Measurements from ENCODE around the gene ZDHHC24.
A peak's percentile ranks its signal among the peaks of the same experiment; 100 is the strongest.
"Not testable (repeated sequence)": the region's sequence is repeated elsewhere in the genome, so short reads cannot be mapped to it uniquely, and the experiment has no call there.

The ZDHHC24 gene, protein sequence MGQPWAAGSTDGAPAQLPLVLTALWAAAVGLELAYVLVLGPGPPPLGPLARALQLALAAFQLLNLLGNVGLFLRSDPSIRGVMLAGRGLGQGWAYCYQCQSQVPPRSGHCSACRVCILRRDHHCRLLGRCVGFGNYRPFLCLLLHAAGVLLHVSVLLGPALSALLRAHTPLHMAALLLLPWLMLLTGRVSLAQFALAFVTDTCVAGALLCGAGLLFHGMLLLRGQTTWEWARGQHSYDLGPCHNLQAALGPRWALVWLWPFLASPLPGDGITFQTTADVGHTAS

GRCh38 chr11:66545701-66546367 is at the start of gene ZDHHC24:
ZDHHC24 (minus strand) TSS chr11:66546048; CDS start chr11:66546003, 45 bp downstream.
- DNase-seq = peak; percentile 84

DNA sequence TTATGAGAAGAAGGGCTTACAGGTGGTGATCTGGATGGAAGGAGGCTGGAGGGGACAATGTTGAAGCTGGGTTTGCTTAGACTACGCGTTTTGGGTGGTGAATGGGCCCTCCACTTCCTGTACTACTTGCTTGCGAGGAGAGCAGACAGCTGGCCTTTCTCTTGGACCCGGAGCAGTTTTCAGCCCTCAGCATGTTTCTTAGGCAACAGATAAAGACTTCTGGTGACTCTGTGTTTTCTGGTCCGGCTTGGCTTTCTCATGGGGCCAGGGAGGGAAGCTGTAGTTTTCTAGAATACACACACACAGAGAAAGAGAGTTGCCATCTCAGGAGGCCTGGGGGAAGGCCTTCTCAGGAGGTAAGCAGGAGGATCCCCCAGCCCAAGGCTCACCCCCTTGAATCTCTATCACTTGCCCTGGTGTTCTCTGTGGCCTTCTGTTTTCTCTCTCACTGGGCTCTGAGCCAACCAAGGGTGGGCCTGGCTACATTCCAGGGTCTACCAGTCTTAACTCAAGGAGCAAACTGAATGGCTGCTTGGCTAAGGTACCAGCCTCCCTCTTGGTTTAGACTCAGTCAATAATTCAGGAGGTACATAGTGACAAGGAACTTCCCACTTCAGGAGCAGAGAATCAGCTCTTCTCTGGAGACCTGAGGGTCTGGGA is 49.5 kb upstream of the ZDHHC24 start:
- no peak for DNase-seq

DNA sequence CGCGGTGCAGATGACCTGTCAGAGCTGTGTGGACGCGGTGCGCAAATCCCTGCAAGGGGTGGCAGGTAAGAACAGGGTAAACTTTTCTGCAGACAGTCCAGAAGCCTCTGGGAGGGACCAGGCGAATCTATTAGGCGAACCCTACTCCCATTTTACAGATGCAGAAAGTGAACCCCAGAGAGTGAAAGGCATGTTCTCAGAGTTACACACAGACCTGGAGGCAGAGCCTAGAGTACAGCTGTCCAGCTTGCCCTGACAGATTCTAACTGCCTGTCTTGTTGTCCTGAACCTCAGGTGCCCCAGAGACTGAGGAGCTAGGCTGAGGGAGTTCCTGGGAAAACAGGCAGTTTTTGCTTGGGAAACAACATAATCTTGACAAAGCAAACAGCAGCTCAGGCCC is 47.8 kb upstream of the ZDHHC24 start:
- no peak for DNase-seq

- no peak for DNase-seq
These were observed 47.4 kb upstream of the ZDHHC24 start for GRCh38 chr11:66593303-66593635.

GRCh38 chr11:66592457-66593302 is 46.8 kb upstream of the ZDHHC24 start, which contains the start of the genes CCDC87 and CCS:
CCDC87 (minus strand) TSS chr11:66593063; CDS start chr11:66593015, 48 bp downstream.
CCS (plus strand) TSS chr11:66593185; CDS start chr11:66593262, 77 bp downstream.
- DNase-seq = peak; percentile 100

- DNase-seq = no peak
These were observed 45.3 kb upstream of the ZDHHC24 start for GRCh38 chr11:66591175-66591574.

GRCh38 chr11:66589996-66590675 is 44.3 kb upstream of the ZDHHC24 start:
- DNase-seq = no peak

DNA sequence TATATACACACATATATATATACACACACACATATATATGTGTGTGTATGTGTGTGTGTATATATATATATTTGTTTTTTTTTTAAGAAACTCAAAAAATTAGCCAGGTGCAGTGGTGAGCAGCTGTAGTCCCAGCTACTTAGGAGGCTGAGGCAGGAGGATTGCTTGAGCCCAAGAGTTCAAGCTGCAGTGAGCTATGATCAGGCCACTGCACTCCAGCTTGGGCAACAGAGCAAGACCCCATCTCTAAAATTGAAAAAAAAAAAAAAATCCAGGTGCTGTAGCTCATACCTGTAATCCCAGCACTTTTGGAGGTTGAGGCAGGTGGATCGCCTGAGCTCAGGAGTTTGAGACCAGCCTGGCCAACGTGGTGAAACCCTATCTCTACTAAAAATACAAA is 43.5 kb upstream of the ZDHHC24 start:
- DNase-seq = not testable (repeated sequence)

- no peak for DNase-seq
These were observed 40.3 kb upstream of the ZDHHC24 start for GRCh38 chr11:66586136-66586535.

DNA sequence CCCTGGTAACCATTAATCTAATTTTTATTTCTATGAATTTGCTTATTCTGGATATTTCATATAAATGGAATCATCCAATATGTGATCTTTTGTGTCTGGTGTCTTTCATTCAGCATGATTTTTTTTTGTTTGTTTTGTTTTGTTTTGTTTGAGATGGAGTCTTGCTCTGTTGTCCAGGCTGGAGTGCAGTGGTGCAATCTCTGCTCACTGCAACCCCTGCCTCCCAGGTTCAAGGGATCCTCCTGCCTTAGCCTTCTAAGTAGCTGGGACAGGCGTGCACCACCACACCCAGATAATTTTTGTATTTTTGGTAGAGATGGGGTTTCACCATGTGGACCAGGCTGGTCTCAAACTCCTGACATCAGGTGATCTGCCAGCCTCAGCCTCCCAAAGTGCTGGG is 39.6 kb upstream of the ZDHHC24 start:
- not testable (repeated sequence) for DNase-seq

DNA sequence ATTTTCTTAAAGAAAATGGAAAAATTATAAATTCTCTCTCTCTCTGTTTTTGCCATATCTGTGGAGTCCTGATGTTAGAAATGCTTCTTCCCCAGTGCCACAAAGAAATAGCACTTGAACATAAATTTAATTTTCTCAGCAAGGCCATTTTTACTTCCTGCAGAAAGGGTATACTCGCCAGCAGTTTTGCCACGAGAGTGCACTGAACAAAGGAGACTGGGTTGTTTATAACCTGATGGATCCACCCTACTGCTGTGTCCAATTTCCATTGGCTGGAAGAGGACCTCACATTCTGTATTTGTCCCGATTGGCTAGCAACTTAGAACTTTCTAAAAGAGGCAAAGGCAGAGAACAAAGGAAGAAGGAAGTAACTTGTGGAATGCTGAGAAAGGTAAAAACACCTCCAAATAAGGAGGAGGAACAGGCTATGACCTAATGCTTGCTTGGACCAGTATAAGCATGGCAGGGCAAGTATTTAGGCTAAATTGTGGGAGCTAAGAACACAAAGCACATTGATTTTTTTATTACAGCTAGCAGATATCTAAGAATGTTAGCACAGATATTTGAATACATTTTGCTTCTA is 36.8 kb upstream of the ZDHHC24 start:
- DNase-seq = not testable (repeated sequence)

DNA sequence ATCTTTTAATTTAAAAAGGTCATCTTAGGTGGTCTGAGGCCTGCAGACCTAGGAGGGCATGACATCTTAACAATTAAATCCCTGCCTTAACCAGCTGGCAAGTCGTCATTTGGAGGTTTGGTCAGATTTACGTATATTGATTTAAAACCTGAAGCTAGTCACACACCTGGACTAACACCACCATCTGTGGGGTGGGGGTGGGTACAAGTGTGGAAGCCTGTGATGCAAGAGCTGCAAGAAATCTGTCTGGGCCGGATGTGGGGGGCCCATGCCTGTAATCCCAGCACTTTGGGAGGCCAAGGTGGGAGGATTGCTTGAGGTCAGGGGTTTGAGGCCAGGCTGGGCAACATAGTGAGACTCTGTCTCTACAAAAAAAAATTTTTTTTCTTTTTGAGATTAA is 35.4 kb upstream of the ZDHHC24 start:
- no peak for DNase-seq

GRCh38 chr11:66580803-66581202 is 35.0 kb upstream of the ZDHHC24 start:
- no peak for DNase-seq

DNA sequence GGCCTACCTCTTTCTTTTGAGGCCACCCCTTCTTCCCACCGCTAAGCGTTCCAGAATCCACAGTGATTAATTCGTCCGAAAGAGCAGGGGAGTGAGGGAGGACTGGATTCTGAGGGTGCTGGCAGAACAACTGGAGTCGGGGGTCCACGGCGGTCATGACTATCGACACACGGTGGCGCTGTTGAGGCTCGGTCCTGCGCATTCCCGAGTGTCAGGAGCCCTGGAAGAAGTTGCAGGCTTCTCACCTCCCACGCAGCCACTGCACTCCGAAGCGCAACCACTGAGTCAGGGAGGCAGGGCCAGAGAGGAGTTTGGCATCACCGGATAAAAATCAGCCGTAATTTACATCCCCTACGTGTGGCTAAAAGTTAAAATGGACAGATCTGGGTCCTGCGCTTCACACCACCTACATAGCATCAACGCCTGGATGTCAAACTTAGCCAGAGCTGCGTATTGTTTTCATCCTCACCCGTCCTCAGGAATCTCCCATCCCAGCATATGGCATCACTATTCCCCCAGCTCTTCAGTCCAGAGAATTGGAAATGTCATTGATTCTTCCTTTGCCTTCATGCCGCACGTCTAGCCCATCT is 33.3 kb upstream of the ZDHHC24 start:
- DNase-seq = peak; percentile 83

DNA sequence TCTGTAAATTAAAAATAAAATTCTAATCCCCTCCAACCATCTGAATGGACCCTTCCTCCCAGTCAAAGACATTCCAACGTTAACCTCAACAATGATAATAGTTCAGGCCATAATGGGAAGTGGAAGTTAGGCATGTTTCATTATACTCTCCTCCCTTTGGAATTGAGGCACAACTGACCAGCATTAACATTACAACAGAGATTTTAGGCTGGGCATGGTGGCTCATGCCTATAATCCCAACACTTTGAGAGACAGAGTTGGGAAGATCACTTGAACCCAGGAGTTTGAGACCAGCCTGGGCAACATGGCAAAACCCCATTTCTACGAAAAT is 25.0 kb upstream of the ZDHHC24 start:
- no peak for DNase-seq

DNA sequence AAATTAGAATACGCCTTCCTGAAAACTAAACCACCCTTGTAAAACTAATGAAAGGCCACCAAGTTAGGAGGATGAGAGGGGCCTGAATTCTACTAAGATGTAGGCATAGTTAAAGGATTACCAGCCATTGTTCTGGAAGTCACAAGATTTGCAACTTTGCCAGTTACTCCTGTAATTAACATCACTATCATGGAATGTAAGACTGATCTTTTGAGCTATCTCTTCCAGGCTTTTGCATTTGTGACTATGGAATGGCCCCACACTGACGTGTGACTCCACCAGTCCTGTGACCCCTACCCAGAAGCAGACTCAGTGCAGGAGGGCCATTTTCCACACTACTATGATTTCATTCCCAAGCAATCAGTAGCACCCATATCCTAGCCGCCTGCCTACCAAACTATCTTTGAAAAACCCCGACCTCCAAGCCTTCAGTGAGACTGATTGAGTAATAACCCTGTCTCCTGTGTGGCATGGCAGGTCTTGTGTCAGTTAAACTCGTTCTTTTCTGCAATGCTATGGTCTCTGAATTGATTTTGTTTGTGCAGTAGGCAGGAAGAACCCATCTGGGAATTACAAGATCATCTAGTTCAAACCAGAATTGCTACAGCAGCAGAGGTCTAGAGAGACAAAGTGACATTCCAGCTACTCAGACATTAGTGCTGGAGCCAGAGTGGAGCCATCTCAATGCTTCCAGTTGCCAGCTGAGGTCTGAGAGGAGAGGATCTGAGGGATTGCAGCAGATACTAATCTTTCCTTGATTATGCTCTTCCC is 24.4 kb upstream of the ZDHHC24 start:
- no peak for DNase-seq

DNA sequence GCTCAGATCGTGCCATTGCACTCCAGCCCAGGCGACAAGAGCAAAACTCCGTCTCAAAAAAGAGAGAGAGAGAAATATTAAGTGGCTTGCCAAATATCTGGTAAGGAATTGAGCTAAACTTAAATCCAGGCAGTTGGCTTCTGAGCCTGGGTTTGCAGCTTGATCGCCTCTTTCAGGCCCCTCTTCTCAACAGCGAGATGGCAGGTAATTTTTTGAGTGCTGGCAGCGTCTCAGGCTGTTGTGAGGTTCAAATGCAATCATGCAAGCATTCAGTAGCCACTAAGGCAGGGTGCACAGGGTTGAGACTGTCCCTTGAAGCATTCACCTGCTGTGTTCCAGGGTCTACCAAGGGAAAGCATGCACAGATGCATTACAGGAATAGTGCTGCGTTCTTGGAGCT is 23.2 kb upstream of the ZDHHC24 start:
- DNase-seq = no peak

- peak; percentile 77 for DNase-seq
These were observed 22.5 kb upstream of the ZDHHC24 start, which contains the start of gene CTSF for GRCh38 chr11:66568124-66568916. CTSF (minus strand) TSS chr11:66568606; CDS start chr11:66568486, 120 bp downstream.

DNA sequence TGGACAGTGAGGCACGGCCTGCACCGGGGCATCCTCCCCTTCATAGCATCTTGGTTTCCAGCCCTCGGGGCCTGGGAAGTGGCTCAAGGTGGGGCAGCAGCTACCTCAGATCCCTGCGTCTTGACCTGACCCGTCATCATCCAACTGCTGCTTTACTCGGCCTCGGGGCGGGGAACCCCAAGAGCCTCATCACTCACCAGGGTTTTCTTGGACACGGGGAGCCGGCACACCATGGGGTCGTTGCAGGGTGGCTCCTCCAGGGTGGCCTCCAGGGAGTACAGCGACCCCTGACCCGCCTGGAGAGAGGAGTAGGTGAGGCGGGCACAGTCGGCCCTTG is 21.9 kb upstream of the ZDHHC24 start:
- no peak for DNase-seq

- no peak for DNase-seq
These were observed 20.4 kb upstream of the ZDHHC24 start for GRCh38 chr11:66566221-66566620.
